NB4 (cell line): ENCODE results near the gene SIN3B.

Experiments
- CTCF ChIP-seq: IDR thresholded peaks from one replicate; pipeline ENCODE4 v1.5.1; 2012; ENCODE audit warnings: low read depth, low read length
- MAX ChIP-seq: IDR thresholded peaks from 2 replicates; pipeline ENCODE4 v1.6.1; 2011; ENCODE audit warnings: low read depth, low read length
- POLR2A ChIP-seq: IDR thresholded peaks from 2 replicates; pipeline ENCODE4 v1.6.1; 2011; ENCODE audit warnings: mild to moderate bottlenecking; ENCODE audit not compliant: insufficient read length; ENCODE audit errors: extremely low read depth

GRCh38 chr19:16903347-16903746 lies 74.1 kb downstream of the SIN3B start:
- TF ChIP-seq CTCF (no peak), POLR2A (no peak), MAX (no peak)
